Effector memory CD8-positive, alpha-beta T cell (primary cell): ENCODE results near the gene NAV2.
"Not testable (repeated sequence)": the region's sequence is repeated elsewhere in the genome, so short reads cannot be mapped to it uniquely, and the experiment has no call there.

Experiments used
- ATAC-seq: fragments of 150-1000 bp; cut with Tn5 transposase; replicated peaks from 2 replicates; pipeline ENCODE4 v1.10.0; 2021; ENCODE audit warnings: mild to moderate bottlenecking, moderate library complexity
- DNase-seq, 3 experiments: peaks; one replicate each; pipeline ENCODE4 v3.0.0; 2021
- H3K27ac Mint-ChIP-seq, 2 donors: one replicate each; pipeline ENCODE4 v1.8.0; 2022; ENCODE audit warnings: mild to moderate bottlenecking in 2 of 2, mixed read lengths in 2 of 2, moderate library complexity in 2 of 2
- H3K27me3 Mint-ChIP-seq, 2 donors: one replicate each; pipeline ENCODE4 v1.8.0; 2022; ENCODE audit warnings: mixed read lengths in 2 of 2
- H3K36me3 Mint-ChIP-seq: one replicate; pipeline ENCODE4 v1.8.0; 2022; ENCODE audit warnings: mild to moderate bottlenecking, moderate library complexity, mixed read lengths; ENCODE audit not compliant: insufficient read depth
- H3K4me1 Mint-ChIP-seq, 2 donors: one replicate each; pipeline ENCODE4 v1.8.0; 2022; ENCODE audit warnings: low read depth in 2 of 2, mixed read lengths in 2 of 2
- H3K4me3 Mint-ChIP-seq, 2 donors: one replicate each; pipeline ENCODE4 v1.8.0; 2022; ENCODE audit warnings: mild to moderate bottlenecking in 2 of 2, mixed read lengths in 2 of 2, moderate library complexity in 2 of 2
- H3K9me3 Mint-ChIP-seq, 2 donors: one replicate each; pipeline ENCODE4 v1.8.0; 2022; ENCODE audit warnings: mixed read lengths in 2 of 2

The NAV2 gene

DNA sequence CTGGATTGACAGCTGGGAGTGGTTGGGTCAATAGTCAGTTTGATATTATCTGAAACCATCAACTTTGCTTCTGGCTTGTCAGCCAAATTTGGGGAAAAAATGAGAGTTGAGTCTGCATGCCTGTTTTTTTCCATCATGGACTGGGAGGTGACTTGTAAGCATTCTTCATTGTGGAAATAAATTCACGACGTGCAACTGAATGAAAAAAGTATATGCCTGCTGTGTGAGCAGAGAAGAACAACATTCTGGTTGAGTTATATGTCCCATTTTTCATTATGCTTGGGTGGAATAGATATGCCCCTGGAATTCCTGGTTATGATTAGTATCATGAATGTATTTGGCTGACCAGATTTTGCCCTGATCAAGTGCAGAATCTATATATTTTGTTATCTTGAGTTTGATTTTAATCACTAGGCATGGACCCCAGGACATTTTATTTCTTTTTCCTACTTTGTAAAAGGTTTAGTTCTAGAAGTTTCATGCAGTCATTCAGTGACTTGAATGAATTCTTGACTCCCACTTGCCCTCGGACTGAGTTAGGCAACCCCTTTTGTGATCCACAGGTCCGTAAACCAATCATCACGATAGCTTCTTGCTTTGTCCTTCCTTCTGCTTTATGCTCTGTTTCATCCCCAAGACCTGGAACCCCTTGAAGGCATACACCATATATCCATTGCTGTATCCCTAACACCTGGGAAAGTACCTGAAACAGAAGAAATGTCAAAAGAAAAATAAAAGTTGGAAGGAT, 205.8 kb downstream of the NAV2 start:
- no peak overlapping the region for H3K27ac Mint-ChIP-seq
- H3K9me3 Mint-ChIP-seq, result no peaks in the 10 kb centered on the region
- DNase-seq (no peak), ATAC-seq (no peak)
- H3K36me3 Mint-ChIP-seq, result no peaks in the 10 kb centered on the region
- no peak overlapping the region for H3K4me3 Mint-ChIP-seq
- peaks cover 16 to 37% of the 10 kb centered on the region in 2 donors for H3K27me3 Mint-ChIP-seq
- no peaks in the 10 kb centered on the region for H3K4me1 Mint-ChIP-seq

DNA sequence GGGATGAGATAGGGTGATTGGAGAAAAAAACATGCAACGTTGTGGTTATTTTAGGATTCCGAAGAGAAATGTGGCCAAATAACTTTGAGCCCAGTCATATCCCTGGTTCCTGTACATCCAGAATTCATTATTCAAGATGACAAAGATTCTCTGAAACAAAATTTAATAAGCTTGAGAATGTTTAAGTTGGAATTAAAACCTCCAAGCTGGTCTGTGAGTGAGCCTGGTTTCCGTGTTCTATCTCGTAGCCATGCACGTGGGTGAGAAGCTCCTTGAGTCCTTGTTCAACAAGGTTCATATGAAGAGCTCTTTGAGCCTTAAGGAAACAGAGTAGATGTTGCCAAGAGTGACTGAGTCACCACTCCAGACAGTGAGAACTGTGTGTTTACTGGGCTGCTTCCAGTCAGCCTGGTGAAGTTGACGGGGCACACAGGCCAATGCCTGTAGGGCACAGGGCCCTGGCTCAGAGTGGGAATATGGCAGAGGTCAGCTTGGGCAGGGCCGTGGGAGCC, 206.5 kb downstream of the NAV2 start:
- DNase-seq (no peak), ATAC-seq (no peak)
- Mint-ChIP-seq H3K27me3 (peaks cover 17 to 37% of the 10 kb centered on the region in 2 donors), H3K4me1 (no peaks in the 10 kb centered on the region), H3K36me3 (no peaks in the 10 kb centered on the region), H3K4me3 (no peak overlapping the region), H3K9me3 (no peaks in the 10 kb centered on the region), H3K27ac (no peak overlapping the region)

DNA sequence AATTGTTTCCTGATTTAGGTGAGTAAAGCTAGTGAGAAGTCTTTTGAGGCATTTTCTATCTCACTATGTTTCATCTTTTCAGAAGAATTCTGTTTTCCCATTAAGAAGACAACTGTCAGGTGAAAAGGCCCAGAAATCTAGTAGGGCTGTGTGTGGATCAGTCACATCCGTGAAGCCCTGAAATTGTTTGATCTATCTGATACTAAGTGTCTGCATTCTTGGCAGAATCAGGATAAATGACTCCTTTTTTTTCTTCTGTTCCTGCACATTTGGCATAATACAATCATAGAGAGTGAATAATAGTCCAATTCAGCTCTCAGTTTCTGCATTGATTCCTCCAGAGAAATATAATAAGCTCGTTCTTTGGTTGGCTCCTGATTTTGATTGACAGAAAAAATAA, 208.3 kb downstream of the NAV2 start:
- no peaks in the 10 kb centered on the region for H3K9me3 Mint-ChIP-seq
- no peak for DNase-seq
- H3K27ac Mint-ChIP-seq, result no peak overlapping the region
- H3K27me3 Mint-ChIP-seq, result peaks cover 25 to 38% of the 10 kb centered on the region in 2 donors
- H3K4me1 Mint-ChIP-seq, result no peaks in the 10 kb centered on the region
- no peak overlapping the region for H3K4me3 Mint-ChIP-seq
- ATAC-seq, result no peak
- H3K36me3 Mint-ChIP-seq, result no peaks in the 10 kb centered on the region

DNA sequence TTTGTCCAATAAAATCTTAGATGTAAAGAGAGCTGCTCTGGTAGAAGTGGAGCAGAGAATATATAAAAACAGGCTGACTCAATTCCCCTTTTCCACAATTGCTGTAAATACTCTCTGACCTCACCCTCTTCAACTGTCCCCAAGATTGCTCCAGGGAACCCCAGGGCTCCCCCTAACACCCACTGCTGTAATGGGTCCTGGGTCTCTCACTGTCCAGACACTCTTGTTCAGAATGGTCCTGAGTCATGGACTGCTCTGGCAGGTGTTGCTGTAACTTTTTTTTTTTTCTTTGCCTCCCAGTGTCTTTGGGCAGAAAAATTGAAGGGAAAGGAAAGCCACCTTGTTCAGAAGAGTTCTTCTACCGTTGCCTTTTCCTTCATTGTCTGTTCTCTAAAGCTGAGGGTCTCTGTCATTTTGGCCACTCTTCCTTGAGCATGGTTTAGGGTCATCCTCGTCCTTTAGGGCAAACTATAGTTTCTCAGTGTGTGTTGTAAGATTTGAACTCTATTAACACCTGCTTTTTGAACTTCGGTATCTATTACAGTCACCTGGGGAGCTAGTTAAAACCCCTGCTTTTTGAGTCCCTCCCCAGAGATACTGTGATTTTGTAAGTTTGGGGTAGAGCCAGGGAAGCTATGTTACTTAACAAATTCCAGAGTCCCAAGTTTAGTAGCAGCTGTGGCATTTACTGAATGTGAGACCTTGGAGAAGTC, 209.5 kb downstream of the NAV2 start:
- DNase-seq (no peak), ATAC-seq (no peak)
- Mint-ChIP-seq H3K36me3 (no peaks in the 10 kb centered on the region), H3K9me3 (no peaks in the 10 kb centered on the region), H3K27ac (no peak overlapping the region), H3K4me3 (no peak overlapping the region), H3K4me1 (no peaks in the 10 kb centered on the region), H3K27me3 (peaks cover 25 to 38% of the 10 kb centered on the region in 2 donors)

DNA sequence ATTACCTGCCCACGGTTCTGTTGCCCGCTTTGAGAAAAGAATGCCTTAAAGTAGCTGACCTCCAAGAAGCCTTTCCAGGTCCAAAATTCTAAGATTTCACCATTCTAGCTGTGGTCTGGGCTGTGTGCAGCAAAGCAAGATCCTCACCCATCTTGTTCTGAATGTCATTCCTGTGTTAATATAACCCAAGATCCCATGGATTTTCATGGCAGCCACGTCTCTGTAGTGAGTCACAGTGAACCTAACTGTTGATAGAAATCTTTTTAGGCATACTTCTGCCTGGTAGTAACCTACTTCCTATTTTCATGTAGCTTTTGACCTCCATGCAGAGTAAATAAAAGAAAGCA, 210.0 kb downstream of the NAV2 start:
- Mint-ChIP-seq H3K4me1 (no peaks in the 10 kb centered on the region), H3K9me3 (no peaks in the 10 kb centered on the region), H3K27me3 (peaks cover 25 to 38% of the 10 kb centered on the region in 2 donors), H3K4me3 (no peak overlapping the region), H3K27ac (no peak overlapping the region), H3K36me3 (no peaks in the 10 kb centered on the region)
- ATAC-seq, result no peak
- DNase-seq, result no peak

DNA sequence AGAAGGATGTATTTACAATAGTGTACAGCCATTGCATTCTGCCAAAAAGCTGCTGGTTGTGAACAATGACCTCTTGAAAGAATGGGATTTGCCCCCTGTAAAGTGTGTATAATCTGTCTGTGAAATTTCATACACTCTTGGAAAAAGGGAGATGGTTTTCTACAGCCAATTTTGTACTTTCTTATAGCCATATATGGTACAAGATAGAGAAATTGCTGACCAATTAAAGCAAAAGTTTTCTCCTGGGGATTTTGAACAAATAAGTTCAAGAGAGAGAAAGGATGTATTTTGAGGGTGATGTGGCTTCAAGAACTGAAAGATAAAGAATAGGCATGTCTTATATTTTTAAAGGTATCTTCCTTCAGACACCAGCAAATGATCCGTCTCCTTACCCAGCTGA, 211.0 kb downstream of the NAV2 start:
- no peaks in the 10 kb centered on the region for H3K4me1 Mint-ChIP-seq
- ATAC-seq, result no peak
- H3K27ac Mint-ChIP-seq, result no peak overlapping the region
- no peak overlapping the region for H3K4me3 Mint-ChIP-seq
- no peak for DNase-seq
- H3K36me3 Mint-ChIP-seq, result no peaks in the 10 kb centered on the region
- H3K9me3 Mint-ChIP-seq, result no peaks in the 10 kb centered on the region
- H3K27me3 Mint-ChIP-seq, result peaks cover 25 to 38% of the 10 kb centered on the region in 2 donors

DNA sequence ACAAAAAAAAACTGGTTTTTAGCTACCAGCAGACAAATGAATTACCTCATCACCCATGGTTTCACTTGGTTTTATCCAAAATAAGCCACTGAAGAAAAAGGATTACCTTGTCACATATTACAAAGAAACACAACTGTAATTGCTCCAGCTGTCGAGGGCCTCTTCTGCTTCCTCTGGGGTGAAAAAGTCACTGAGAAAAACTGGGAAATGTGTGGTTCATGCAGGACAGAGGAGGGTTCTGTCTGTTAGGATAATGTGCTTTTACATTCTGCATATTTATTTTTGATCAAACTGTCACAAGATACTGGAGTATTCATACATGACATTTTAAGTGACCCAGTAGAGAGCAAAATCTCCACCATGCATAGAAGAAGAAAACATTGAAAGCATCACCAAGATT, 211.7 kb downstream of the NAV2 start:
- DNase-seq (no peak), ATAC-seq (no peak)
- peaks cover 20 to 34% of the 10 kb centered on the region in 2 donors for H3K27me3 Mint-ChIP-seq
- no peaks in the 10 kb centered on the region for H3K9me3 Mint-ChIP-seq
- no peak overlapping the region for H3K4me3 Mint-ChIP-seq
- no peak overlapping the region for H3K27ac Mint-ChIP-seq
- no peaks in the 10 kb centered on the region for H3K4me1 Mint-ChIP-seq
- H3K36me3 Mint-ChIP-seq, result no peaks in the 10 kb centered on the region

DNA sequence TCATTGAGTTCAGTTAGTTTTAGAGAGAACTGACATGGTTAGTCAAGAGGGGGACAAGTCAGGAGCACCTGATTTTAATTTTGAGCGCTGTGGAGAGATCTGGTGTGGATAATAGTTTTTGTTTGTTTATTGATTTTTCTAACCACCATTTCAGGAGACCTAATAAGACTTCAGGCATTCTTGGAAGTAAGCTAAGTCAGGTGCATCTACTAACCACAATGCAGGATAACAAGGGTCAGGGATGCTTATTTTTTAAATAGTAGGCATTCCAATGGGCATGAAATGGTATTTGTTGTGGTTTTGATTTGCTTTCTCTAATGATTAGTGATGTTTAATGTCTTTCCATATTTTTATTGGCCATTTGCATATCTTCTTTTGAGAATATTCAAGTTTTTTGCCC, 212.1 kb downstream of the NAV2 start:
- Mint-ChIP-seq H3K9me3 (no peaks in the 10 kb centered on the region), H3K27me3 (peaks cover 16 to 31% of the 10 kb centered on the region in 2 donors), H3K4me1 (no peaks in the 10 kb centered on the region), H3K4me3 (no peak overlapping the region), H3K27ac (no peak overlapping the region), H3K36me3 (no peaks in the 10 kb centered on the region)
- ATAC-seq, result no peak
- DNase-seq, result no peak

DNA sequence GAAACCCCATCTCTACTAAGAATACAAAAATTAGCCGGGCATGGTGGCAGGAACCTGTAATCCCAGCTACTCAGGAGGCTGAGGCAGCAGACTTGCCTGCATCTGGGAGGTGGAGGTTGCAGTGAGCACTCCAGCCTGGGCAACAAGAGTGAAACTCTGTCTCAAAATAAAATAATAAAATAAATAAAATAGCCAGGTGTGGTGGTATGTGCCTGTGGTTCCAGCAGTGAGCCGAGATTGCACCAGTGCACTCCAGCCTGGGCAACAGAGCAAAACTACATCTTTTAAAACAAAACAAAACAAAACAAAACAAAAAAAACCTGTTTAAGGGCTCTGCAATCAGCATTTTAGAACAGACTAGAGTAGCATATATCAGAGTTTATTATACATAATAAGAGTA, 214.8 kb downstream of the NAV2 start:
- not testable (repeated sequence) for DNase-seq, ATAC-seq, H3K4me1 Mint-ChIP-seq, H3K27ac Mint-ChIP-seq, H3K9me3 Mint-ChIP-seq, H3K4me3 Mint-ChIP-seq, H3K36me3 Mint-ChIP-seq
- H3K27me3 Mint-ChIP-seq, result peaks cover 24 to 26% of the 10 kb centered on the region in 2 donors

DNA sequence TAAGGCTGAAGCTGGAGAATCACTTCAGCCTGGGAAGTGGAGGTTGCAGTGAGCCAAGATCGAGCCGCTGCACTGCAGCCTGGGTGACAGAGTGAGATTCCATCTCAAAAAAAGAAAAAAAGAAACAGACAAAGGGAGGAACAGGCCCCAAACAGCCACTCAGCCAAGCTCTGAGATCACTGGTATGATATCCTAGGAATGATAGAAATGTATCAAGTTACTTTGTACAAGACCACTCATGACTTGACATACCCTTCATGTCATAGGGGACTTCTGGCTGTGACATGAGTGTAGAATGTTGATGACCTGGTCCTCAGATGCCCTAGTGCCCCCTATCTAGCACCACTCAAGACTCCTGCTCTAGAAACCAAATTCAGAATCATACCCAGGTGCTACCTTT, 216.5 kb downstream of the NAV2 start:
- DNase-seq (no peak), ATAC-seq (no peak)
- Mint-ChIP-seq H3K4me3 (no peak overlapping the region), H3K4me1 (no peaks in the 10 kb centered on the region), H3K27me3 (peaks cover 11 to 16% of the 10 kb centered on the region in 2 donors), H3K27ac (no peak overlapping the region), H3K9me3 (no peaks in the 10 kb centered on the region), H3K36me3 (no peaks in the 10 kb centered on the region)

DNA sequence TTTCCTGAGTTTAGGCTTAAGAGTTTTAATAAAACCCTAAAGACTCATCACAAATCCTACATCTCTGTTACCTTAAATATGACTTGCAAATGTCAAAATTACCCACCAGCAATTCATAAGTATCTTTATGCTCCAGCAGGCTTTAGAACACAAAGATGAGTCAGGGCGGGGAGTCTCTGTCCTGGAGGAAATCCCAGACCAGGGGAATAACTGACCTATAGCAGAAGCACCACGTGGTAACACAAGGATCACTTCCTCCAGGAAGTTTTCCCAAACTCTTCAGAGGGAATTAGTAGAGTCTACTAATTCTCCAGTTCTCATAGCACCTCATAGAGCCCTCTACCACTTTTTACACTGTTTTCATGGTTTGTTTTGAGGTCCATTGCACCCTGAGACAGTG, 217.0 kb downstream of the NAV2 start:
- no peak for ATAC-seq
- Mint-ChIP-seq H3K4me3 (no peak overlapping the region), H3K27ac (no peak overlapping the region), H3K4me1 (no peaks in the 10 kb centered on the region), H3K27me3 (peaks cover 6 to 11% of the 10 kb centered on the region in 2 donors), H3K9me3 (no peaks in the 10 kb centered on the region), H3K36me3 (no peaks in the 10 kb centered on the region)
- no peak for DNase-seq

DNA sequence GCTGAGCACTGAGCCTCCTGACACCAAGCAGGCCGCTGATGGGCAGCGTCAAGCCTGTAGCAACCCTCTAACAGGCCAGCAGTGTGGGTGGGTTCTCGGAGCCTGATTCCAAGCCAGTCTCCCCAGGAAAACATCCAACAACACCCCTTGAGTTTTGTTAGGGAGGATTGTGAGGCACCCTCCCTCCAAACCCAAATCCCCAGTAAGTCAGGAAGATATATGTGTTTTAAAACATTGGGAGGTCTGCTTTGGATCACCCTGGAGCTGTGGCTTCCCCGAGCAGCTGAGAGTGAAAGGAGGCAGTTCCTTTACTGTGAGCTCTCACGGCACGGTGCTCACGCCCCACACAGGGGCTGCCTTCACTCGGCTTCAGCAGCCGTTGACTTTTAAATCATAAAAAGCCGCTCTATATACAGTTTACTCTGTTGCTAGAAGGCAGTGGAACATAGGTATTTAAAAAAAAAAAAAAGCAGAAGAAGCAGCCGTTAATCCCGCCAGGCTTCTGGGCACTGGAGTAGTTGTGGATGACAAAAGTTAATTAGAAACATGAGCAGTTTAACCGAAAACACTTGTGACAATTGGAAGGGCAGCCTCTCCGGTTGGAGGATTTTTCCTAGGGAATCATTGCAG, 218.6 kb downstream of the NAV2 start:
- Mint-ChIP-seq H3K4me3 (no peak overlapping the region), H3K4me1 (no peaks in the 10 kb centered on the region), H3K27me3 (peaks cover 0 to 8% of the 10 kb centered on the region in 2 donors), H3K9me3 (no peaks in the 10 kb centered on the region), H3K36me3 (no peaks in the 10 kb centered on the region), H3K27ac (no peak overlapping the region)
- ATAC-seq (no peak), DNase-seq (no peak)

DNA sequence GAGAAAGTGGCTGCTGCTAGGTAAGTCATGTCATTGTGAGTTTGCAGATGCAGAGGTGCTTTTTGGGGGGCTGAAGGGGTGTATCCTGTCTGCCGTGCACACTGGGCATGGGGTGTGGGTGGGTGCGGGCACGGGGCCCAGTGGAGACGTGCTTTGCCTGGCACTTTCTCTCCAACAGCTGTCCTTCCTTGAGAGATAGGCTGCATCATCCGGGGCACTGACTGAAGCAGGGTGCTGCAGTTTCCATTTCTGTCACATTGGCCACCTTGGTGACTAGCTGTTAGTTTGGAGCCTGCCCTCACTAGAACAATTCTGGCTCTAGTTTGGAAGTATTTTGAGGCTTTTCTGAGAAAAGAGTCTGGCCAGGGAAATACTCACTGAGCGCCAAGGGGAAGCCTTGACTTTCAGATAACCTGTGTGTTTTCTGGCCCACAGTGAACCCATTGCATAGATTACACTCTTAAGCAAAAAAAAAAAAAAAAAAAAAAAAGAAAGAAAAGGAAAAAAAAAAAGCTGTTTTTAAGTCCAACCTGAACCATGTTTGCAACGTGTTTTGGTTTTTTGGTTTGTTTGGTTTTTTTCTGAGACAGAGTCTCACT, 219.2 kb downstream of the NAV2 start:
- peaks cover 0 to 8% of the 10 kb centered on the region in 2 donors for H3K27me3 Mint-ChIP-seq
- H3K4me1 Mint-ChIP-seq, result no peaks in the 10 kb centered on the region
- no peak for DNase-seq
- H3K36me3 Mint-ChIP-seq, result no peaks in the 10 kb centered on the region
- H3K4me3 Mint-ChIP-seq, result no peak overlapping the region
- no peak overlapping the region for H3K27ac Mint-ChIP-seq
- H3K9me3 Mint-ChIP-seq, result no peaks in the 10 kb centered on the region
- ATAC-seq, result no peak
